Astrocyte (in vitro differentiated cells and primary cell): Measurements from ENCODE around the gene TAPBP. TPM values are rescaled to one million over a fixed set of nuclear protein-coding genes. Genes with fewer than 3 reads are reported as not detected.

Source experiments
- DNase-seq: peaks from one replicate; pipeline ENCODE4 v3.0.0-alpha.2; 2010; ENCODE audit warnings: low read depth
- FAIRE-seq: peaks from 2 replicates; lab custom pipeline; 2011; peaks lifted over from hg19 to GRCh38; lab: Jason Lieb, UNC
- H2AFZ ChIP-seq: 2 replicates; pipeline ENCODE4 v1.6.0; 2012; ENCODE audit warnings: low read depth, low read length, inconsistent platforms
- H3K27ac ChIP-seq: 2 replicates; pipeline ENCODE4 v1.5.1; 2011; ENCODE audit warnings: low read depth, low read length, inconsistent platforms
- H3K27me3 ChIP-seq: 2 replicates; pipeline ENCODE4 v1.6.0; 2011; ENCODE audit warnings: low read length, inconsistent platforms; ENCODE audit not compliant: insufficient read depth
- H3K36me3 ChIP-seq: 2 replicates; pipeline ENCODE4 v1.5.1; 2011; ENCODE audit warnings: low read length, inconsistent platforms; ENCODE audit not compliant: insufficient read depth
- H3K4me1 ChIP-seq: 2 replicates; pipeline ENCODE4 v1.5.1; 2011; ENCODE audit warnings: low read length, inconsistent platforms; ENCODE audit not compliant: insufficient read depth
- H3K4me2 ChIP-seq: 2 replicates; pipeline ENCODE4 v1.6.0; 2012; ENCODE audit warnings: low read length, inconsistent platforms
- H3K4me3 ChIP-seq: 2 replicates; pipeline ENCODE4 v1.5.1; 2011; ENCODE audit warnings: low read depth, mild to moderate bottlenecking, low read length, inconsistent platforms; ENCODE audit not compliant: insufficient read depth
- H3K79me2 ChIP-seq: 2 replicates; pipeline ENCODE4 v1.6.0; 2012; ENCODE audit warnings: mild to moderate bottlenecking, low read length, inconsistent platforms; ENCODE audit not compliant: insufficient read depth
- H3K9ac ChIP-seq: 2 replicates; pipeline ENCODE4 v1.6.0; 2012; ENCODE audit warnings: mild to moderate bottlenecking, low read length, inconsistent platforms
- H3K9me3 ChIP-seq: 2 replicates; pipeline ENCODE4 v1.5.1; 2012; ENCODE audit warnings: low read depth, mild to moderate bottlenecking, low read length, inconsistent platforms; ENCODE audit not compliant: insufficient read depth
- H4K20me1 ChIP-seq: 2 replicates; pipeline ENCODE4 v1.6.0; 2012; ENCODE audit warnings: low read length, inconsistent platforms; ENCODE audit not compliant: insufficient read depth
- H3K27ac Mint-ChIP-seq: one replicate; pipeline ENCODE4 v1.8.0; 2021; ENCODE audit warnings: mild to moderate bottlenecking, mixed read lengths; ENCODE audit not compliant: unreplicated experiment
- H3K27me3 Mint-ChIP-seq: one replicate; pipeline ENCODE4 v1.8.0; 2021; ENCODE audit warnings: low read depth, mixed read lengths; ENCODE audit not compliant: unreplicated experiment
- H3K36me3 Mint-ChIP-seq: one replicate; pipeline ENCODE4 v1.8.0; 2021; ENCODE audit warnings: low read depth, mixed read lengths; ENCODE audit not compliant: unreplicated experiment
- H3K4me1 Mint-ChIP-seq: one replicate; pipeline ENCODE4 v1.8.0; 2021; ENCODE audit warnings: low read depth, mixed read lengths; ENCODE audit not compliant: unreplicated experiment
- H3K4me3 Mint-ChIP-seq: one replicate; pipeline ENCODE4 v1.8.0; 2021; ENCODE audit warnings: mild to moderate bottlenecking, moderate library complexity, mixed read lengths; ENCODE audit not compliant: unreplicated experiment
- H3K9me3 Mint-ChIP-seq: one replicate; pipeline ENCODE4 v1.8.0; 2021; ENCODE audit warnings: mild to moderate bottlenecking, mixed read lengths; ENCODE audit not compliant: unreplicated experiment
- CTCF ChIP-seq: IDR thresholded peaks from 2 replicates; pipeline ENCODE4 v1.5.1; 2011; ENCODE audit warnings: low read depth, mild to moderate bottlenecking, inconsistent platforms, low read length, moderate library complexity; ENCODE audit not compliant: insufficient read depth
- EZH2 ChIP-seq: IDR thresholded peaks from 2 replicates; pipeline ENCODE4 v1.6.1; 2012; ENCODE audit warnings: mild to moderate bottlenecking, low read length, inconsistent platforms; ENCODE audit not compliant: insufficient read depth
- total RNA-seq: library from RNA; stranded (reverse); gene quantifications from 2 replicates; pipeline ENCODE4 v1.2.1, GENCODE V29; 2021

Gene TAPBP
- total RNA-seq, 1 donor from 2014 or later, result 128 TPM

GRCh38 chr6:33297956-33298772, 15.7 kb downstream of the TAPBP start:
- Histone ChIP-seq H3K27ac (peak overlapping the region; percentile 87), H3K36me3 (no peaks in the 10 kb centered on the region), H3K9ac (peak overlapping the region; percentile 92), H3K9me3 (no peaks in the 10 kb centered on the region), H3K4me1 (peaks cover 8% of the 10 kb centered on the region), H3K79me2 (peaks cover 25% of the 10 kb centered on the region), H3K4me3 (peak overlapping the region; percentile 80), H4K20me1 (peaks cover 19% of the 10 kb centered on the region), H3K4me2 (peak overlapping the region; percentile 99), H3K27me3 (no peaks in the 10 kb centered on the region), H2AFZ (peak overlapping the region; percentile 50)
- Mint-ChIP-seq H3K27me3 (no peaks in the 10 kb centered on the region), H3K9me3 (no peaks in the 10 kb centered on the region), H3K36me3 (peaks cover 9% of the 10 kb centered on the region), H3K4me1 (peaks cover 7% of the 10 kb centered on the region), H3K27ac (peak overlapping the region; percentile 98), H3K4me3 (peak overlapping the region; percentile 97)
- DNase-seq (peak; percentile 68), FAIRE-seq (no peak)
- TF ChIP-seq EZH2 (no peak), CTCF (no peak)

GRCh38 chr6:33297406-33297955, 16.4 kb downstream of the TAPBP start:
- Histone ChIP-seq H3K9ac (peak overlapping the region; percentile 92), H3K4me2 (peak overlapping the region; percentile 99), H3K4me1 (peaks cover 8% of the 10 kb centered on the region), H3K36me3 (peaks cover under 1% of the 10 kb centered on the region), H2AFZ (peak overlapping the region; percentile 54), H3K27me3 (no peaks in the 10 kb centered on the region), H3K27ac (peak overlapping the region; percentile 13), H3K79me2 (peaks cover 22% of the 10 kb centered on the region), H3K4me3 (peak overlapping the region; percentile 80), H3K9me3 (no peaks in the 10 kb centered on the region), H4K20me1 (peaks cover 19% of the 10 kb centered on the region)
- DNase-seq, result no peak
- Mint-ChIP-seq H3K27me3 (no peaks in the 10 kb centered on the region), H3K4me3 (peak overlapping the region; percentile 97), H3K27ac (peak overlapping the region; percentile 93), H3K36me3 (peaks cover 9% of the 10 kb centered on the region), H3K9me3 (no peaks in the 10 kb centered on the region), H3K4me1 (peaks cover 7% of the 10 kb centered on the region)
- TF ChIP-seq CTCF (no peak), EZH2 (no peak)
- FAIRE-seq, result no peak
